Sigmoid colon (tissue), 3 donors: ENCODE measurements around the gene MCCC1.
"Not testable (repeated sequence)": the region's sequence is repeated elsewhere in the genome, so short reads cannot be mapped to it uniquely, and the experiment has no call there.

Source experiments
- POLR2A ChIP-seq, 2 donors: fragments of 450-650 bp; IDR thresholded peaks; one replicate each; pipeline ENCODE4 v1.6.1; 2016; ENCODE audit warnings: antibody characterized with exemption in 2 of 2, mild to moderate bottlenecking in 2 of 2, moderate library complexity in 2 of 2
- TF ChIP-seq, protein P1 (sequence below), 4 experiments: fragments of 450-650 bp in 3 of 4; fragments of 200-600 bp in 1 of 4; IDR thresholded peaks; one replicate each; pipeline ENCODE4 v1.5.1; 2016 to 2019; ENCODE audit warnings: antibody characterized with exemption in 4 of 4, mild to moderate bottlenecking in 3 of 4, moderate library complexity in 2 of 4

DNA sequence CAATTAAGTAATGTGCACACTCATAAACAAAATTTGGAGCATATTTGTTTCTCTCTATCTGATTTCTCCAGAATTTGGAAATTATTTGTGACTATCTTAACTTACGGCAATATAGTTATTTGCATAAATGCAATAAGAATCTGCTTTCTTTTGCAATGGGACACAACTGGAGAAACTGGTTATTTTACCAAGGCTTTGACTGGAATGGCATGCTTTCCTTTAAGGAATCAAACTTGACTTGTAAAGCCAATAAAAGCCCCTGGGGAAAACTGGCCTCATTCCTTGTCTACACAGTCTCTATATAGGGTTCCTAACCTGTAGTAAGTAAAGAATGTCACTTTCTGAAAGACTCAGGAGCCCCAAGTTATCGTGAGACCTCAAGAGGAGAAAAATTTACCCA lies 32.4 kb downstream of the MCCC1 start:
- TF ChIP-seq, protein P1, sequence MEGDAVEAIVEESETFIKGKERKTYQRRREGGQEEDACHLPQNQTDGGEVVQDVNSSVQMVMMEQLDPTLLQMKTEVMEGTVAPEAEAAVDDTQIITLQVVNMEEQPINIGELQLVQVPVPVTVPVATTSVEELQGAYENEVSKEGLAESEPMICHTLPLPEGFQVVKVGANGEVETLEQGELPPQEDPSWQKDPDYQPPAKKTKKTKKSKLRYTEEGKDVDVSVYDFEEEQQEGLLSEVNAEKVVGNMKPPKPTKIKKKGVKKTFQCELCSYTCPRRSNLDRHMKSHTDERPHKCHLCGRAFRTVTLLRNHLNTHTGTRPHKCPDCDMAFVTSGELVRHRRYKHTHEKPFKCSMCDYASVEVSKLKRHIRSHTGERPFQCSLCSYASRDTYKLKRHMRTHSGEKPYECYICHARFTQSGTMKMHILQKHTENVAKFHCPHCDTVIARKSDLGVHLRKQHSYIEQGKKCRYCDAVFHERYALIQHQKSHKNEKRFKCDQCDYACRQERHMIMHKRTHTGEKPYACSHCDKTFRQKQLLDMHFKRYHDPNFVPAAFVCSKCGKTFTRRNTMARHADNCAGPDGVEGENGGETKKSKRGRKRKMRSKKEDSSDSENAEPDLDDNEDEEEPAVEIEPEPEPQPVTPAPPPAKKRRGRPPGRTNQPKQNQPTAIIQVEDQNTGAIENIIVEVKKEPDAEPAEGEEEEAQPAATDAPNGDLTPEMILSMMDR (IDR thresholded peaks at IDR 0.05): not testable (repeated sequence)
- TF ChIP-seq POLR2A (IDR thresholded peaks at IDR 0.05): not testable (repeated sequence)
